SKM-1 (cell line): Measurements from ENCODE around the gene CCDC18.
A peak's percentile ranks its signal among the peaks of the same experiment; 100 is the strongest.

Source experiments
- DNase-seq: peaks from one replicate; lab custom pipeline; 2025; ENCODE audit not compliant: unreplicated experiment; lab: John Stamatoyannopoulos, UW

CCDC18 gene

DNA sequence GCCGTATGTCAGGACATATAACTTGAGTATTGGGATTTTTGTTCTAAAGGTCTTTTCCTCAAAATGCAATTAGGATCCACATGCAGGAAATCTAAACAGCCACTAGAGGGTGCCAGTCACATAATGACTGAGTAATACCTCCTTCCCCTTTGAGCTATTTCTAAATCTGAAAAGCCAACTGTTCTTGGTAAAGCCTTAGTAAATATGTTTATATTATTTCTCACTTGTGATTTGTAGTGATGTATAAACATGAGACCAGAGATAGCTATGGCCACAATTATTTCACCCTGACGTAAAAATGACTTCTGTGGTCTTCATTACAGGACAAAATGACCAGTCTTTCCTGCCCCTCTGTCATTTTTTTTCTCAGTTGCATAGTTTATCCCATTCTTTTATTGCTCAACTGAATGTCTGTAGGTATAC is 124.2 kb downstream of the CCDC18 start:
- peak; percentile 36 for DNase-seq

DNA sequence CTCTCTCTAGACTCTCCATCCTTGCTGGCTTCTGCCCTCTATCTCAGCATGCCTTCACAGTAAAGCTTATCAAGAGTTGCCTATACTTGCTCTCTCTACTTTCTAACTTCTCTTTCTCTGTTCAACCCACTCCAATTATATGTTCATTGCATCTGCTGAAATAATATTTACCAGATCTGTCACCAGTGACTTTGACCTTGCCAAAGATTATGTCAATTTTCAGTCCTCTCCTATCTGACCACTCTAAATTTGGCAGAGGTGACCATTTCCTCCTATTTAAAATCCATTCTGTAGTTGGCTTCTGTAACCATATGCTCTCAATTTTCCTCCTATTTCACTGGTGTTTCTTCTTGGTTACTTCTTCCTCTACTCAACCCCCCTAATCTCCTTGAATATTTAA is 126.4 kb downstream of the CCDC18 start:
- no peak for DNase-seq

DNA sequence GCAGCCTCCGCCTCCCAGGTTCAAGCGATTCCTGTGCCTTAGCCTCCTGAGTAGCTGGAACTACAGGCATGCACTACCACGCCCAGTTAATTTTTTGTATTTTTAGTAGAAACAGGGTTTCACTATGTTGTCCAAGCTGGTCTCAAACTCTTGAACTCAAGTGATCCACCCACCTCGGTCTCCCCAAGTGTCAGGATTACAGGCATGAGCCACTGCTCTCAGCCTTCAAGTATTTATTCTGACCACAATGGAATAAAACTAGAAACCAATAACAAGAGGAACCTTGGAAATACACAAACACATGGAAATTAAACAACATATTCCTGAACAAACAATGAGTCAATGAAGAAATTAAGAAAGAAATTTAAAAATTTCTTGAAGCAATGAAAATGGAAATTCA is 132.5 kb downstream of the CCDC18 start:
- DNase-seq = no peak

DNA sequence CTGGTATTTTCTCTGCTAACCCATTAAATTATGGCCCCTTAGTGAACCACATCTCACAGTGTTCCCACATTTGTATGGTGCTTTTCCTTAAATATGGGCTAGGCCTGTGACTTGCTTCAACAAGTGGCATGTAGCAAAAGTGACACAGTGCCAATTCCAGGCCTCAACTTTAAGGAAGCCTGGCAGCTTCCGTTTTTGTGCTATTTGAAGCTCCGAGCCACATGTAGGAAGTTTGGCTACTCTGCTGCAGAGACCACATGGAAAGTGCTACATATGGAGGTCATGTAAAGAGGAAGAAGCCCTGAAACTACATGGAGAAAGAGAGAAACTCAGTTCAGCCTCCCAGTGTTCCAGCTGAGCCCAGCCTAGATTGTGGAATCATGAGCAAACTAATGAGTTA is 136.7 kb downstream of the CCDC18 start:
- peak; percentile 39 for DNase-seq

DNA sequence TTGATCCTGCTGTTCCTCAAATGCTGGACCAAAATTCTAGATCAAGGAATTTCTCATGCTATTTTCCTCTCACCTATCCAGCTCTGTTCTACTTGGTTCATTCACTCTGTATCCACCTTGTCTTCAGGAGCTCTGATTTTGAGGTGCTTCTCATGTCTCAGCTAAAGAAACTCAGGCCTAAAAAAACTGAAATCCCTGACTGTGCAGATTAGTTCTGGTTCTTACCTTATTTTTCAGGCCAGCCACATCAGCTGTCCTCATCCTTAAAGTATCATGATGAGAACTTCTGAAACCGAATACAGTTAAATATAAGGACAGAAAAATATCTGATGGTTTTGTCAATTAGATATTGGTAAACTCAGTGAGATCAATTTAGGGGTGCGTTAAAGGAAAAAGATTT is 137.4 kb downstream of the CCDC18 start:
- DNase-seq = no peak

DNA sequence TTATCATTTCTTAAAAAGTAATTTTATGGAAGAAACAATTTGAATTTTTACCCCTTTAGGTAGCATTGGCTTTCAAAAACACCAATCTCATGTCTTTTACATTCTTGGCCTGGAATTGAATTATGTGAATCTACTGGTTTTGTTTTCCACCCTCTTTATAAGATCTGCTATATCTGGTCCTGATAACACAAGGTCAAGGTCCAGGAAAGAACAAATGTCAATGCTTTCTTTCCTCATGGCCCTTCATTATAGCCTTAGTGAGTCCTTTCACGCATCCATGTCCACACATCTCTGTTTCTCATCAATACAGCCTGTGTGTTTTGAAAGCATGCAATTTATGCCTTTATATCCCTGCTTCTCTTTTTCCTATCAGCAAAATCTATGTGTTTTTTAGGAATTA is 141.2 kb downstream of the CCDC18 start:
- DNase-seq = no peak

DNA sequence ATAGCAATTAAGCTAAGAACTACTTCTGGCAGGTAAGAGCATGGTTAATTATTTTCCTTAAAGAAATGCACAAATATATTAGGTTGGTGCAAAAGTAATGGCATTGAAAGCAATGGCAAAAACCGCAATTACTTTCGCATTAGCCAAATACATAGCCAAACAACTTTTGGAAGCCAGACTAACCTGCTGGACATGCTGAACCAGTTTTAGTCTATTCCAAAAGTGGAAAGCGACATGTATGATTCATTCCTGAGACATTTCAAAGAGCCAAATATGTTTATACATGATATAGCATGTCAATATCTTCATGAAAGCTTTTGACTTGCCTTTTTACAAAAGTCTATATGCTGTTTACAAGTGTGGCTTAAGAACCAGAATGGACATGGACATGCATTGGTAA is 141.8 kb downstream of the CCDC18 start:
- DNase-seq = no peak

DNA sequence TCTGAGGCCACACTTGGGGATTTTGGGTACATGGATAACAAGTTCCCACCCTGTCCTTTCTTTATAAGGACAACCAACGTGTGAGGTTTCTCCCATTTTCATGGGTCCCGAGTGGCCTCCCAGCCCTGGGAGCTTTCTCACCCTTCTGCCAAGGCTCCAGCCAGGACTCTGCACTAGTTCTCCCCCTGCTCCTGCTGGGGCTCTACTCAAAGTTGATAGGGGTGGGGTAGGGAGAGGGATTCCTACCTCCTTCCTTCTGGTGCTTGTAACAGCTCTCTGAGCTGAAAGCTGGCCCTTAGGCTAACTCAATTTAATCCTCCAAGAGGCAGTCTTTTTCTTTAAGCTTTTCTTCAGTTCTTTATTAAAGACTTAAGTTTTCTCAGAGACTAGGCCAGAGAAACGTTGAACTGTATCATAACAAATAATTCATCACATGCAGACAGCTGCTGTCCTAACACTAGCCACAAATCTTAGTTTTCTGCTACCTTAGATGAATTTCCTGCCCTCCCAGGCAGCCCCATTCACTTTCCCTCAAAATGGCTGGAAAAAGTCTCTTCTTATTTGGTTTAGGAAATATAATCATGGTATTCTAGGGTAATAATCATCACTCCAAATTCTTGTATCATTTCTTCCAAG is 142.8 kb downstream of the CCDC18 start:
- no peak for DNase-seq

DNA sequence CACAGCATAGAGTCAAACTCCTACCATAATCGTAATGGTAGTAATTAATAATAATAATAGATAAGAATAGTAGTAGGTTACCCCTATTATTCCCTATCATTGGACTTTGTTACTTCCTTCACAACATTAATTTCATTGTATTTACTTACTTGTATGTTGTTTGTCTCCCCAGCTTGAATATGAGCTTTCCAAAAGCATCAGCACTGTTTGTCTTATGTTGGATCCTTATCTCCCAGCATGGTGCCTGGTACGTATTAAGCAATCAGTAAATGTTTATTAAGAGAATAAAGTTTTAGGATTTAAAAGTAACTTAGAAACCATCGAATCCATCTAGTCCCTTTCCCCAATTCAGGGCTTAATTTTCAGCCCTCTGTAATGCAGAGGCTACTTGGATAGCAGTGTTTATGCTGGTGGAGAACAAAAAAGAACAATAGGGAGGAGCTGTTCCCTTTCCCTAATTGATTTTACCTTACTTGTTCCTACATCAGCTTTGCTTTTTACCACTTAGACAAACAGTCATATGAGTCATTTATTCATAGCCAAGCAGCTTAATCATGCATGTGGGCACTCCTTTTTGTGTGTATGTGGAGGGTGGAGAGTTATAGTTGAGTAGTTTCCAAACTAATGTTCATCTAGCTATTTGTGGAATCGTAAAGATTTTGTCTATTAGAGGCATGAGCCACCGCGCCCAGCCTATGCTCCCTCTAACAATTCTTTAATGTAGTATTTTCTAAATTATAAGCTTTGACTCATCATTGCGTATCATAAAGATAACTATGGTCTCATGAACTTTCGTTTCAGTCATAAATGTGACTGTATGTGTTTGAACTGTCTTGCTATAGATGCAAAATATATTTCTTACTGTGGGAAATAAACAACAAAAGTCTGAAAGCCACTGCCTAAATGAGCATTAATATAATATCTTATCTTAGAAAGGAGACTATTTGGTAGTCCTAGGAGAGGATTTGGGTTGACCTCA is 144.3 kb downstream of the CCDC18 start:
- no peak for DNase-seq
